Measurements from ENCODE around the gene ACSL5.
A peak's percentile ranks its signal among the peaks of the same experiment; 100 is the strongest.
"Not testable (repeated sequence)": the region's sequence is repeated elsewhere in the genome, so short reads cannot be mapped to it uniquely, and the experiment has no call there.

Gene ACSL5

GRCh38 chr10:112446055-112446854 is 72.3 kb downstream of the ACSL5 start:
- peak overlapping the region; percentile 95 for H3K9ac ChIP-seq (ENCODE audit: low read length)
- H3K4me1 ChIP-seq (ENCODE audit: control insufficient read depth, insufficient read depth, low read length) = peaks cover 11% of the 10 kb centered on the region
- peak overlapping the region; percentile 99 for H3K4me3 ChIP-seq (ENCODE audit: low read length)
- H3K27me3 ChIP-seq (ENCODE audit: control insufficient read depth, insufficient read depth, low read length) = no peaks in the 10 kb centered on the region
- H3K36me3 ChIP-seq (ENCODE audit: control insufficient read depth, insufficient read depth, low read length) = no peaks in the 10 kb centered on the region
- H3K27ac ChIP-seq (ENCODE audit: low read depth, low read length) = peak overlapping the region; percentile 89

GRCh38 chr10:112446855-112447619 is 73.1 kb downstream of the ACSL5 start, which contains the start of the genes VTI1A and ZDHHC6:
TSS of gene VTI1A (plus strand) at chr10:112447215. CDS start at chr10:112447374, 159 bp downstream.
TSS of gene ZDHHC6 (minus strand) at chr10:112446914. CDS start at chr10:112445436, 1,478 bp downstream.
- peak within 1 kb of the TSS; percentile 89 for H3K27ac ChIP-seq (ENCODE audit: low read depth, low read length)
- no peaks in the 10 kb centered on the region for H3K27me3 ChIP-seq (ENCODE audit: control insufficient read depth, insufficient read depth, low read length)
- H3K9ac ChIP-seq (ENCODE audit: low read length) = peak within 1 kb of the TSS; percentile 95
- H3K36me3 ChIP-seq (ENCODE audit: control insufficient read depth, insufficient read depth, low read length) = no peaks in the 10 kb centered on the region
- peak within 1 kb of the TSS; percentile 99 for H3K4me3 ChIP-seq (ENCODE audit: low read length)
- peaks cover 11% of the 10 kb centered on the region for H3K4me1 ChIP-seq (ENCODE audit: control insufficient read depth, insufficient read depth, low read length)

- H3K27ac ChIP-seq (ENCODE audit: low read depth, low read length) = peak overlapping the region; percentile 89
These were observed 73.7 kb downstream of the ACSL5 start for GRCh38 chr10:112447620-112447928.

GRCh38 chr10:112448888-112449287 is 75.0 kb downstream of the ACSL5 start:
- H3K4me3 ChIP-seq (ENCODE audit: low read length) = no peak overlapping the region
- no peak overlapping the region for H3K27ac ChIP-seq (ENCODE audit: low read depth, low read length)
- no peaks in the 10 kb centered on the region for H3K36me3 ChIP-seq (ENCODE audit: control insufficient read depth, insufficient read depth, low read length)
- no peak overlapping the region for H3K9ac ChIP-seq (ENCODE audit: low read length)
- peaks cover 11% of the 10 kb centered on the region for H3K4me1 ChIP-seq (ENCODE audit: control insufficient read depth, insufficient read depth, low read length)
- no peaks in the 10 kb centered on the region for H3K27me3 ChIP-seq (ENCODE audit: control insufficient read depth, insufficient read depth, low read length)

More at GRCh38 chr10:112447620-112447928, 73.7 kb downstream of the ACSL5 start:
- Histone ChIP-seq H3K4me1 (ENCODE audit: control insufficient read depth, insufficient read depth, low read length) (peaks cover 11% of the 10 kb centered on the region), H3K27me3 (ENCODE audit: control insufficient read depth, insufficient read depth, low read length) (no peaks in the 10 kb centered on the region), H3K4me3 (ENCODE audit: low read length) (peak overlapping the region; percentile 99), H3K9ac (ENCODE audit: low read length) (peak overlapping the region; percentile 95), H3K36me3 (ENCODE audit: control insufficient read depth, insufficient read depth, low read length) (no peaks in the 10 kb centered on the region)

GRCh38 chr10:112454910-112455779 is 81.2 kb downstream of the ACSL5 start:
- Histone ChIP-seq H3K36me3 (ENCODE audit: control insufficient read depth, insufficient read depth, low read length) (no peaks in the 10 kb centered on the region), H3K4me1 (ENCODE audit: control insufficient read depth, insufficient read depth, low read length) (no peaks in the 10 kb centered on the region), H3K9ac (ENCODE audit: low read length) (no peak overlapping the region), H3K27me3 (ENCODE audit: control insufficient read depth, insufficient read depth, low read length) (no peaks in the 10 kb centered on the region), H3K27ac (ENCODE audit: low read depth, low read length) (no peak overlapping the region), H3K4me3 (ENCODE audit: low read length) (no peak overlapping the region)

GRCh38 chr10:112456533-112456932 is 82.6 kb downstream of the ACSL5 start:
- Histone ChIP-seq H3K27me3 (ENCODE audit: control insufficient read depth, insufficient read depth, low read length) (no peaks in the 10 kb centered on the region), H3K4me1 (ENCODE audit: control insufficient read depth, insufficient read depth, low read length) (no peaks in the 10 kb centered on the region), H3K9ac (ENCODE audit: low read length) (no peak overlapping the region), H3K27ac (ENCODE audit: low read depth, low read length) (no peak overlapping the region), H3K36me3 (ENCODE audit: control insufficient read depth, insufficient read depth, low read length) (no peaks in the 10 kb centered on the region), H3K4me3 (ENCODE audit: low read length) (no peak overlapping the region)

- Histone ChIP-seq H3K27ac (ENCODE audit: low read depth, low read length) (no peak overlapping the region), H3K4me1 (ENCODE audit: control insufficient read depth, insufficient read depth, low read length) (no peaks in the 10 kb centered on the region), H3K36me3 (ENCODE audit: control insufficient read depth, insufficient read depth, low read length) (no peaks in the 10 kb centered on the region)
These were observed 86.5 kb downstream of the ACSL5 start for GRCh38 chr10:112460366-112460765.

GRCh38 chr10:112461029-112461887 is 87.3 kb downstream of the ACSL5 start:
- Histone ChIP-seq H3K36me3 (ENCODE audit: control insufficient read depth, insufficient read depth, low read length) (no peaks in the 10 kb centered on the region), H3K9ac (ENCODE audit: low read length) (no peak overlapping the region), H3K4me1 (ENCODE audit: control insufficient read depth, insufficient read depth, low read length) (no peaks in the 10 kb centered on the region), H3K4me3 (ENCODE audit: low read length) (no peak overlapping the region), H3K27me3 (ENCODE audit: control insufficient read depth, insufficient read depth, low read length) (no peaks in the 10 kb centered on the region), H3K27ac (ENCODE audit: low read depth, low read length) (no peak overlapping the region)

More at GRCh38 chr10:112460366-112460765, 86.5 kb downstream of the ACSL5 start:
- no peaks in the 10 kb centered on the region for H3K27me3 ChIP-seq (ENCODE audit: control insufficient read depth, insufficient read depth, low read length)
- no peak overlapping the region for H3K9ac ChIP-seq (ENCODE audit: low read length)
- no peak overlapping the region for H3K4me3 ChIP-seq (ENCODE audit: low read length)

- not testable (repeated sequence) for H3K27me3 ChIP-seq (ENCODE audit: control insufficient read depth, insufficient read depth, low read length); H3K36me3 ChIP-seq (ENCODE audit: control insufficient read depth, insufficient read depth, low read length); H3K27ac ChIP-seq (ENCODE audit: low read depth, low read length); H3K9ac ChIP-seq (ENCODE audit: low read length); H3K4me1 ChIP-seq (ENCODE audit: control insufficient read depth, insufficient read depth, low read length); H3K4me3 ChIP-seq (ENCODE audit: low read length)
These were observed 90.2 kb downstream of the ACSL5 start for GRCh38 chr10:112464074-112464473.

- Histone ChIP-seq H3K27me3 (ENCODE audit: control insufficient read depth, insufficient read depth, low read length) (no peaks in the 10 kb centered on the region), H3K9ac (ENCODE audit: low read length) (no peak overlapping the region), H3K4me3 (ENCODE audit: low read length) (no peak overlapping the region), H3K27ac (ENCODE audit: low read depth, low read length) (no peak overlapping the region), H3K4me1 (ENCODE audit: control insufficient read depth, insufficient read depth, low read length) (no peaks in the 10 kb centered on the region), H3K36me3 (ENCODE audit: control insufficient read depth, insufficient read depth, low read length) (no peaks in the 10 kb centered on the region)
These were observed 91.5 kb downstream of the ACSL5 start for GRCh38 chr10:112465299-112465883.

- H3K4me1 ChIP-seq (ENCODE audit: control insufficient read depth, insufficient read depth, low read length) = no peaks in the 10 kb centered on the region
- no peak overlapping the region for H3K9ac ChIP-seq (ENCODE audit: low read length)
- no peaks in the 10 kb centered on the region for H3K36me3 ChIP-seq (ENCODE audit: control insufficient read depth, insufficient read depth, low read length)
- H3K4me3 ChIP-seq (ENCODE audit: low read length) = no peak overlapping the region
- no peaks in the 10 kb centered on the region for H3K27me3 ChIP-seq (ENCODE audit: control insufficient read depth, insufficient read depth, low read length)
- no peak overlapping the region for H3K27ac ChIP-seq (ENCODE audit: low read depth, low read length)
These were observed 92.9 kb downstream of the ACSL5 start for GRCh38 chr10:112466802-112467201.

Measured in rectal smooth muscle tissue (tissue), 1 donor.